ENCODE data around the gene CACNG6. TPM values are rescaled to one million over a fixed set of nuclear protein-coding genes. Genes with fewer than 3 reads are reported as not detected.

The CACNG6 gene
- total and polyA plus RNA-seq, 5 donors: not detected

Other genes starting within 250 kb of the CACNG6 start
- under 1 TPM; 0.20 to 0.71 (median 0.58) TPM for gene NLRP12, start 167.3 kb upstream of the CACNG6 start, total RNA-seq
- 0.20 TPM for gene NLRP12, start 167.3 kb upstream of the CACNG6 start, polyA plus RNA-seq
- gene MYADM, start 123.8 kb upstream of the CACNG6 start, total RNA-seq: 100 to 1,000 TPM in 2 of 4 donors, 10 to 100 TPM in 2; 83.0 to 303 (median 113) TPM
- gene MYADM, start 123.8 kb upstream of the CACNG6 start, polyA plus RNA-seq: 110 TPM
- not detected for gene PRKCG, start 109.4 kb upstream of the CACNG6 start, total RNA-seq
- gene PRKCG, start 109.4 kb upstream of the CACNG6 start, polyA plus RNA-seq: 0.02 TPM
- not detected for gene CACNG7, start 82.4 kb upstream of the CACNG6 start, total RNA-seq
- 0.05 TPM for gene CACNG7, start 82.4 kb upstream of the CACNG6 start, polyA plus RNA-seq
- gene CACNG8, start 28.7 kb upstream of the CACNG6 start, total RNA-seq: under 1 TPM; 0.06 to 0.31 (median 0.20) TPM
- gene CACNG8, start 28.7 kb upstream of the CACNG6 start, polyA plus RNA-seq: 0.14 TPM
- gene VSTM1, start 72.3 kb downstream of the CACNG6 start, total RNA-seq: not detected
- not detected for gene VSTM1, start 72.3 kb downstream of the CACNG6 start, polyA plus RNA-seq
- not detected for gene TARM1, start 89.7 kb downstream of the CACNG6 start, total RNA-seq
- gene TARM1, start 89.7 kb downstream of the CACNG6 start, polyA plus RNA-seq: not detected
- gene OSCAR, start 109.2 kb downstream of the CACNG6 start, total RNA-seq: 1 to 10 TPM in 2 of 4 donors, under 1 TPM in 2; 0.72 to 1.5 (median 1.1) TPM
- 0.45 TPM for gene OSCAR, start 109.2 kb downstream of the CACNG6 start, polyA plus RNA-seq
- gene NDUFA3, start 111.2 kb downstream of the CACNG6 start, total RNA-seq: 100 to 1,000 TPM; 264 to 472 (median 385) TPM
- gene NDUFA3, start 111.2 kb downstream of the CACNG6 start, polyA plus RNA-seq: 714 TPM
- gene TFPT, start 124.0 kb downstream of the CACNG6 start, total RNA-seq: 10 to 100 TPM; 15.8 to 17.4 (median 16.8) TPM
- 19.8 TPM for gene TFPT, start 124.0 kb downstream of the CACNG6 start, polyA plus RNA-seq
- 10 to 100 TPM; 41.9 to 52.1 (median 43.7) TPM for gene PRPF31, start 124.1 kb downstream of the CACNG6 start, total RNA-seq
- gene PRPF31, start 124.1 kb downstream of the CACNG6 start, polyA plus RNA-seq: 43.0 TPM
- gene CNOT3, start 146.1 kb downstream of the CACNG6 start, total RNA-seq: 10 to 100 TPM; 20.3 to 26.5 (median 23.3) TPM
- gene CNOT3, start 146.1 kb downstream of the CACNG6 start, polyA plus RNA-seq: 18.2 TPM
- 1 to 10 TPM; 5.3 to 7.6 (median 7.0) TPM for gene LENG1, start 168.1 kb downstream of the CACNG6 start, total RNA-seq
- 11.0 TPM for gene LENG1, start 168.1 kb downstream of the CACNG6 start, polyA plus RNA-seq
- gene TMC4, start 181.5 kb downstream of the CACNG6 start, total RNA-seq: 1 to 10 TPM; 1.0 to 3.8 (median 2.5) TPM
- gene TMC4, start 181.5 kb downstream of the CACNG6 start, polyA plus RNA-seq: 2.3 TPM
- gene MBOAT7, start 197.9 kb downstream of the CACNG6 start, total RNA-seq: 10 to 100 TPM; 18.9 to 23.6 (median 21.4) TPM
- 16.1 TPM for gene MBOAT7, start 197.9 kb downstream of the CACNG6 start, polyA plus RNA-seq
- 10 to 100 TPM; 17.6 to 22.1 (median 18.3) TPM for gene TSEN34, start 199.7 kb downstream of the CACNG6 start, total RNA-seq
- 20.9 TPM for gene TSEN34, start 199.7 kb downstream of the CACNG6 start, polyA plus RNA-seq
- 100 to 1,000 TPM; 704 to 879 (median 833) TPM for gene RPS9, start 209.2 kb downstream of the CACNG6 start, total RNA-seq
- 1,572 TPM for gene RPS9, start 209.2 kb downstream of the CACNG6 start, polyA plus RNA-seq
- gene LILRB3, start 231.4 kb downstream of the CACNG6 start, total RNA-seq: 1 to 10 TPM; 2.5 to 5.7 (median 4.9) TPM
- gene LILRB3, start 231.4 kb downstream of the CACNG6 start, polyA plus RNA-seq: 0.95 TPM

Data from right cardiac atrium (tissue), 5 donors.